WTC11 (cell line): ENCODE measurements around the gene KAZN. TPM values are rescaled to one million over a fixed set of nuclear protein-coding genes. Genes with fewer than 3 reads are reported as not detected.
A peak's percentile ranks its signal among the peaks of the same experiment; 100 is the strongest.

Experiments used
- ATAC-seq: fragments of 200-7000 bp; cut with Tn5 transposase; 2 replicates; pipeline ENCODE4 v1.10.0; 2021; ENCODE audit warnings: mild to moderate bottlenecking, moderate library complexity
- CTCF ChIA-PET: fragments of 300-600 bp; sonication (Branson Sonifier 250); formaldehyde crosslinking; loops from one replicate; lab custom pipeline; 2021; ENCODE audit warnings: antibody characterized with exemption; lab: Charles Lee
- POLR2A ChIA-PET: fragments of 350-600 bp; sonication (Branson Sonifier 250); formaldehyde crosslinking; loops from one replicate; lab custom pipeline; 2021; ENCODE audit warnings: antibody characterized with exemption; lab: Charles Lee
- DNase-seq: peaks from one replicate; pipeline ENCODE4 v3.0.0; 2021; ENCODE audit warnings: low spot score
- H3K27ac Mint-ChIP-seq: 2 replicates; pipeline ENCODE4 v1.8.0; 2021; ENCODE audit warnings: mixed read lengths
- H3K27me3 Mint-ChIP-seq: 2 replicates; pipeline ENCODE4 v1.8.0; 2021; ENCODE audit warnings: low read depth, mild to moderate bottlenecking, moderate library complexity, mixed read lengths
- H3K36me3 Mint-ChIP-seq: 2 replicates; pipeline ENCODE4 v1.8.0; 2021; ENCODE audit warnings: mixed read lengths
- H3K4me1 Mint-ChIP-seq: 2 replicates; pipeline ENCODE4 v1.8.0; 2022; ENCODE audit warnings: mixed read lengths
- H3K4me3 Mint-ChIP-seq: 2 replicates; pipeline ENCODE4 v1.8.0; 2021; ENCODE audit warnings: mild to moderate bottlenecking, moderate library complexity, mixed read lengths
- H3K9me3 Mint-ChIP-seq: 2 replicates; pipeline ENCODE4 v1.8.0; 2021; ENCODE audit warnings: mixed read lengths
- CTCF ChIP-seq: fragments of 200-600 bp; IDR thresholded peaks from 2 replicates; pipeline ENCODE4 v1.8.0; 2022; ENCODE audit warnings: antibody characterized with exemption
- GRHL2 ChIP-seq: fragments of 250-450 bp; sonication (Bioruptor Pico); IDR thresholded peaks from 2 replicates; pipeline ENCODE4 v1.8.0; 2022; ENCODE audit warnings: mild to moderate bottlenecking, moderate library complexity; ENCODE audit not compliant: insufficient replicate concordance, severe bottlenecking
- MYBL2 ChIP-seq: sonication (generic); formaldehyde crosslinking; IDR thresholded peaks from 2 replicates; pipeline ENCODE4 v1.8.1; 2023; ENCODE audit warnings: mild to moderate bottlenecking, moderate library complexity, missing genetic modification reagents
- NFE2L1 ChIP-seq: sonication (generic); formaldehyde crosslinking; IDR thresholded peaks from 2 replicates; pipeline ENCODE4 v1.8.1; 2023; ENCODE audit warnings: missing genetic modification reagents
- OVOL2 ChIP-seq: fragments of 250-450 bp; sonication (Bioruptor Pico); IDR thresholded peaks from 2 replicates; pipeline ENCODE4 v1.9.0; 2021; ENCODE audit warnings: mild to moderate bottlenecking, borderline replicate concordance
- PRDM15 ChIP-seq: sonication (generic); formaldehyde crosslinking; IDR thresholded peaks from 2 replicates; pipeline ENCODE4 v1.8.0; 2022; ENCODE audit warnings: missing genetic modification reagents
- TEAD4 ChIP-seq: sonication (generic); formaldehyde crosslinking; IDR thresholded peaks from 2 replicates; pipeline ENCODE4 v1.8.0; 2022; ENCODE audit warnings: mild to moderate bottlenecking, missing genetic modification reagents
- ZNF138 ChIP-seq: sonication (generic); formaldehyde crosslinking; conservative IDR thresholded peaks from 2 replicates; pipeline ENCODE4 v1.8.1; 2022; ENCODE audit warnings: mild to moderate bottlenecking, moderate library complexity, missing genetic modification reagents
- ZNF263 ChIP-seq: sonication (generic); formaldehyde crosslinking; IDR thresholded peaks from 2 replicates; pipeline ENCODE4 v1.8.1; 2022; ENCODE audit warnings: low read depth, mild to moderate bottlenecking, moderate library complexity, missing genetic modification reagents
- ZNF423 ChIP-seq: fragments of 250-450 bp; sonication (Bioruptor Pico); IDR thresholded peaks from 2 replicates; pipeline ENCODE4 v2.1.2; 2022; ENCODE audit warnings: mild to moderate bottlenecking, moderate library complexity
- total RNA-seq: library from RNA; stranded (reverse); gene quantifications from 3 replicates; pipeline ENCODE4 v1.2.3, GENCODE V29; 2021

Gene KAZN
- total RNA-seq, 1 experiment from 2014 or later = 19.9 TPM

- TF ChIP-seq MYBL2 (CRISPR knock-in tag) = no peak
These were observed 180.0 kb downstream of the KAZN start (continued) for GRCh38 chr1:14778541-14778897.

- CTCF ChIA-PET = interaction anchor here (0.6 to 4.1 kb wide), 58 partner anchors 8 to 666 kb away, joined by 3 to 37 read pairs (median 4); no protein-coding TSS in a partner anchor
- peak overlapping the region; percentile 69; the same call in 1 of the 2 replicates for H3K27ac Mint-ChIP-seq
- POLR2A ChIA-PET = interaction anchor here (0.6 kb wide), 1 partner anchor 1265 kb away, joined by 3 read pairs; no protein-coding TSS in a partner anchor
These were observed 180.7 kb downstream of the KAZN start for GRCh38 chr1:14778898-14779865.

GRCh38 chr1:14780271-14780670, 181.8 kb downstream of the KAZN start:
- no peaks in the 10 kb centered on the region for H3K27me3 Mint-ChIP-seq
- DNase-seq (no peak), ATAC-seq (no peak)
- ChIA-PET CTCF (interaction anchor here (0.6 to 3.9 kb wide), 9 partner anchors 11 to 251 kb away, joined by 3 to 37 read pairs (median 8); no protein-coding TSS in a partner anchor), POLR2A (no interaction called here)
- TF ChIP-seq ZNF423 = no peak
- TF ChIP-seq OVOL2 (CRISPR knock-in tag) = no peak
- no peak for TF ChIP-seq PRDM15 (CRISPR knock-in tag)
- TF ChIP-seq TEAD4 (CRISPR knock-in tag) = no peak
- no peak for TF ChIP-seq NFE2L1 (CRISPR knock-in tag)
- no peak for TF ChIP-seq ZNF263 (CRISPR knock-in tag)
- no peak for TF ChIP-seq MYBL2 (CRISPR knock-in tag)
- no peak for TF ChIP-seq GRHL2 (CRISPR knock-in tag)
- no peak overlapping the region for H3K4me3 Mint-ChIP-seq
- no peaks in the 10 kb centered on the region for H3K36me3 Mint-ChIP-seq
- no peak overlapping the region for H3K27ac Mint-ChIP-seq
- peaks cover 61% of the 10 kb centered on the region for H3K4me1 Mint-ChIP-seq
- no peaks in the 10 kb centered on the region for H3K9me3 Mint-ChIP-seq

More at GRCh38 chr1:14778898-14779865, 180.7 kb downstream of the KAZN start:
- peaks cover 60% of the 10 kb centered on the region for H3K4me1 Mint-ChIP-seq
- ATAC-seq (peak; percentile 81), DNase-seq (peak; percentile 85)
- no peaks in the 10 kb centered on the region for H3K27me3 Mint-ChIP-seq
- H3K4me3 Mint-ChIP-seq = no peak overlapping the region
- no peaks in the 10 kb centered on the region for H3K9me3 Mint-ChIP-seq
- H3K36me3 Mint-ChIP-seq = no peaks in the 10 kb centered on the region
- TF ChIP-seq MYBL2 (CRISPR knock-in tag) = no peak
- TF ChIP-seq CTCF = peak; percentile 83

GRCh38 chr1:14781811-14782210, 183.3 kb downstream of the KAZN start:
- no peaks in the 10 kb centered on the region for H3K36me3 Mint-ChIP-seq
- CTCF ChIA-PET = no interaction called here
- no peak overlapping the region for H3K27ac Mint-ChIP-seq
- POLR2A ChIA-PET = interaction anchor here (0.7 kb wide), 1 partner anchor 797 kb away, joined by 3 read pairs; no protein-coding TSS in a partner anchor
- no peak overlapping the region for H3K4me3 Mint-ChIP-seq
- ATAC-seq = no peak
- H3K4me1 Mint-ChIP-seq = peaks cover 76% of the 10 kb centered on the region
- no peak for TF ChIP-seq ZNF138 (CRISPR knock-in tag)
- TF ChIP-seq, all 79 proteins: peak for 0
- H3K27me3 Mint-ChIP-seq = no peaks in the 10 kb centered on the region
- DNase-seq = no peak
- no peaks in the 10 kb centered on the region for H3K9me3 Mint-ChIP-seq
